ENCODE measurements around the gene LYST.

The LYST gene

GRCh38 chr1:235883261-235883927 is 16.7 kb upstream of the LYST start:
- peak; percentile 71 for DNase-seq

DNA sequence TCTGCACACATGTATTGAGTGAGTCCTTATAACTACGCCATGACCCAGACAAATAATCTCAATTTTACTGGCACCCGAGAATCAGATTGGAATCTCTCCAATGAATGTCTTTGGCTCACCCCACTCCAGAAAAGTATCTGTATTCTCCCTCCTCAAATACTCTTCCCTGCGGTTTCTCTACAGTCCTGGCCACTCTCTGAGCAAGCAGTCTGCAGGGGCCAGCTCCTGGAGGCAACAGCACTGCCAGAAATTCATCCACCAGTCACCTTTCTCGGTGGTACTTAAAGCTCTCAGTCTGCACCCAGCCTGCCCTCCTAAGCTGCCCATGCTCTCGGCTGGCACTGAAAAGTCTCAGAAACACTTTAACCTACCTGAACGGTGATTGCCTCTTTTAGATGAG is 16.1 kb upstream of the LYST start:
- DNase-seq = no peak

DNA sequence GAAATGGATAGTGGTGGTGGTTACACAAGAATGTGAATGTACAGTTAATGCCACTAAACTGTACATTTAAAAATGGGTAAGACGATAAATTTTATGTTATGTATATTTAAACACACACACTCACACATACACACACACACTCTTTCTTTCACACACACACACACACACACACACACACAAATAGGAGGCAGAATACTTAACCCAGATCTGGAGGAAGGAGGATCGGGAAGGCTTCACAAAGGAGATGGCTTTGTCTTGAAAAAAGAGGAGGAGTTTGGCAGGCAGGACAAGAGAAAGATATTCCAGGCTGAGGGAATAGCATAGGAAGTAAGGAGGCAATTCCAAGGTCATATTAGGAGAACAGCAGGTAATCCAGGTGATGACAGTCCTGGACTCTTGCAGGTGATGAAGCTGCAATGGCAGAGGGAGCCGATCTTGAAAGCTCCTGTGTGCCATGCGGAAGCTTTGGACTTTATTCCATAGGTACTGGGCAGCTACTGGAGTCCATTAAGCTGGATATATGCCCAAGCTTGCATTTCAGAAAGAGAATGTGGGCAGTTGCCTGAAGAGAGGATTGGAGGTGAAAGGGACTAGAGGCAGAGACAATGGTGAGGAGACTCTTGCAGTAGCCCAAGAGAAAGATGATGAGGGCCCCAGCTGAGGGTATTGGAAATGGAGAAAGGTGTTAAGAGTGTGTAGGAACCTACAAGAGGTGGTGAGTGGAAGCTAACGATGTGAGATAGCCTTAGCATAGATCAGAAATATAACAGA is 15.4 kb upstream of the LYST start:
- DNase-seq = no peak

- peak; percentile 76 for DNase-seq
Measured at GRCh38 chr1:235878082-235878811, 11.5 kb upstream of the LYST start.

DNA sequence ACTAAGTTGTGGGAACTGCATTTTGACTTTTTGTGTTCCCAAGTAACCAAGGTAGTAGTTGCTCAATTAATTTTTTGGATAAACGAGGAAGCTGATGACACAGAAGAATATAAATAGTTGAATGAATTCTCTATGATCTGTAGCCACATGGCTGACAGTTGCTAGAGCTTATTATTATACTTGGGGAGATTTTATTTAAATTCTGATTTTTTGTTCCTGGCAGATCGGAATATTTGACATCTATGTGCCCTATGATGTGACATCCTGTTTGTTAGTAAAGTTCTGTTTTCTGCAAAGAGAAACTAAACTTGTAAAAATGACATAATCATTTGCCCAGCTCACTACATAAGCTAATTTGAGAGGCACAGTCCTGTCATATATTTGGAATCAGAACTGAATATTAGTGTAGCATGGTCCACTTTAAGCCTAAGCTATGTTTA is 9.7 kb upstream of the LYST start:
- no peak for DNase-seq

GRCh38 chr1:235875036-235875597 is 8.4 kb upstream of the LYST start:
- DNase-seq = no peak

GRCh38 chr1:235874261-235874660 is 7.6 kb upstream of the LYST start:
- DNase-seq = no peak

GRCh38 chr1:235873571-235873970 is 6.9 kb upstream of the LYST start:
- DNase-seq = no peak

DNA sequence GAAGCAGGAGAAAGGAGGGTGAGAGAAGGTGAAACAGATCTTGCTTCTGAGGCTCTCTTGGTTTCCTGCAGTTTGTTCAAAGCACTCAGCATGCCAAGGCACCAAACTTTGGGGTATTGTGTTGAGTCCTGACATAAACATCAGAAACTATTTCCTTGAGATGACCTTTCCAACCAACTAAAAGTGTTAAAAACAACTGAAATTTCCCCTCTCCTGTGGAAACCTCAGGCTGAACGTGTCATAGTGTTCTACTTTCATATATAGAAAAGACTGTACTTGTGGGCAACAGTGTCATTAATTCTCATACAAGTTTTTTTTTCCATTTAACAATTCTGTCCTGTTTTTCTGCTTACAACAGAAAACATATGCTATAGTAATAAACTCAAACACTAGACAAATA is 6.3 kb upstream of the LYST start:
- no peak for DNase-seq

GRCh38 chr1:235872270-235872669 is 5.6 kb upstream of the LYST start:
- no peak for DNase-seq

DNA sequence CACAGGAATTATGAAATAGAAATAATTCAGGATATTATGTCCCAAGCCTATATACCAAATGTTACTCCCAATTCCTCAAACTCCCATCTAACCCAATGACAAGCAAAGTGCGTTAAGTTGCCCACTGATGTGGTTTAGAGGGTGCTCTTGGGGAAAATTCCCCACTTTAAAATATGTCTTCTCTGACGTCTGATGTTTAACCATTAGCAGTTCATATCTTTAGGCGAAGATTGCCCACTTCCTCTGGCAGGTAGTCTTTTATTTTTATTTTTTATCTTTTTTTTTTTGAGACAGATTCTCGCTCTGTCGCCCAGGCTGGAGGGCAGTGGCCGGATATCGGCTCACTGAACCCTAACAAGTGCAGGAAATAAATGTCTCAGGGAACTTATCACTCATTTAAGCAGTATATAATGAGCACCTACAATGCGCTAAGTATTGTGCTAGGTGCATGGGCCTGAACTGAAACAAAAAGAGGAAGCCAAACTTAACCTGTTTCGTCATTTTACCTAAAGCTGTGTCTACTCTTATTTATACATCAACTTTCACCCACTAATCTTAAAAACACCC is 1.3 kb upstream of the LYST start:
- no peak for DNase-seq

DNA sequence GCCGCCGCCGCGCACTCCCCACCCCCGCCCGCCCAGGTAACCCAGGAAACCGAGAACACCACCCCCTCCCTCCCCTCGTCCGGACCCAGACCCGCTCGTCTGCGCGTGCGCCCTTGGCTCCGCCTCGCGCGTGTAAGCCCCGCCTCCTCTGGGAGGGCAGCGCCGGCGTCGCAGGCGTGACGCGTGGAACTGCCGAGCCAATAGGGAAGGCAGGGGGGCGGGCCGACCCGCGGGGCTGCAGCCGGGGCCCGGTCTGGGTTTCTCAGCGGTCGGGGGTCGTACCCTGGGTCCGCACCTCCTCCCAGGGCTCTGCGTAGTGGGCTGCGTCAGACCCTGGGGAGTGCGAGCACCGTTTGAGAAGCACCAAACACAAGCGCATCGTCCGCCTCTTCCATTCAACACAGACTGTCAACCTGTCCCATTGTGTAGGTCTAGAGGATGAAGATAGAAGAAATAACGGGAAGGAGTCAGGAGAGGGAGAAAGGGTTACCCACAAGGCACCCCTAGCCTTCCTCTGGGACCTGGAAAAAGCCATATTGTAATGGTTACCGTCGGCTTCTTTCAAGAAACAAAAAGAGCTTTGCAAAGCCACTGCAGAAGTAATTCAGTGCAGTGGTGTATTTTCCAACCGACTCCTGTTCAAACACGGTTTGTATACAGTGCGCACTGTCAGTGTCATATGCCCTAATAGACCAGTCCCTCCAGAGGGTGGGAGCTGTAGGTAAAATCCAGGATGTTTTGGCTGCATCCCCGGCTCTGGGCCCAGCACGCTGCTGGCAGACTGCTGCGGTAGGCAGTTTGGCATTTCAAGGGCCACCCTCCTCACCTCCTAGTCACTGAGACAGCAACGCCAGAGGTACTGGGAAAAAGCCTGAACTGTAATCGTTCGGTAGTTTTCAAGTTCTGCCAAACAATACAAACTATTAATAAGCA is 473 bp upstream of the LYST start:
- peak; percentile 85 for DNase-seq

- DNase-seq = no peak
Measured at GRCh38 chr1:235865565-235866204, 1.0 kb downstream of the LYST start.

DNA sequence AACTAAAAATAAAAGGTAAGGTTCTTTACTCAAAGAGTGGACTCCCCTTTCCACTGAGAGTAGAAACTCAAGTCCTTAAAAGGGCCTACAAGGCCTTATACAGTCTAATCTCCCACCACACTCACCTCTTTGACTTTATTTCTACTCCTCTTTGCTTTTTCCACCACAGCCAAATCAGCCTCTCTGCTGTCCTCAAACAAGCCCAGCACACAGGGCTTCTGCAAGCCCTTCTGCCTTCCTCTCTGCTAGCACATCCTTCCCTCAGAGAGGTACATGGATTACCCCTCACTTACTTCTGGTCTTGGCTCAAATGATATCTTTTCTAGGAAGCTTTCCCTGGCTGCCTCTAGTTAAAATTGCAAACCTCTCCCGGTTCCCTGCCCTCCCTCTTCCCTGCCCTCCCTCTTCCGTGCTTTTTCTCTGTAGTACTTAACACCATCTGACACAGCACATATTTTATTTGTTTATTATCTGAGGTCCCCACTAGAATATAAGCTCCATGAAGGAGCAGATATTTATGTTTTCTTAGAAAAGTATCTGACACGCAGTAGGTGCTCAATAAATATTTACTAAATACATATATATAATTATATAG is 1.7 kb downstream of the LYST start:
- DNase-seq = no peak

DNA sequence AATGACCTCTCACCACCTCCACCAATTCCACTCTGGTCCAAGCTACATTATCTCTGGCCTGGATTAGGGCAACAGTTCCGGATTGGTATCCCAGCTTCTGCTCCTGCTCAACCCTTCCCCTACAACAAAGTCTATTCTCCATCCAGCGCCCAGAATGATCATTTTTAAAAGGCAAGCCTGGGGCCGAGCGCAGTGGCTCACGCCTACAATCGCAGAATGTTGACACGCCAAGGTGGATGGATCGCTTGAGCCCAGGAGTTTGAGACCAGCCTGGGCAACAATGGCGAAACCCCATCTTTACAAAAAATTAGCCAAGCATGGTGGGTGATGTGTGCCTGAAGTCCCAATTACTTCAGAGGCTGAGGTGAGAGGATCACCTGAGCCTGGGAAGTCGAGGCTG is 2.2 kb downstream of the LYST start:
- no peak for DNase-seq

- DNase-seq = no peak
Measured at GRCh38 chr1:235863699-235864093, 3.0 kb downstream of the LYST start.

GRCh38 chr1:235861857-235862256 is 4.8 kb downstream of the LYST start:
- DNase-seq = no peak

DNA sequence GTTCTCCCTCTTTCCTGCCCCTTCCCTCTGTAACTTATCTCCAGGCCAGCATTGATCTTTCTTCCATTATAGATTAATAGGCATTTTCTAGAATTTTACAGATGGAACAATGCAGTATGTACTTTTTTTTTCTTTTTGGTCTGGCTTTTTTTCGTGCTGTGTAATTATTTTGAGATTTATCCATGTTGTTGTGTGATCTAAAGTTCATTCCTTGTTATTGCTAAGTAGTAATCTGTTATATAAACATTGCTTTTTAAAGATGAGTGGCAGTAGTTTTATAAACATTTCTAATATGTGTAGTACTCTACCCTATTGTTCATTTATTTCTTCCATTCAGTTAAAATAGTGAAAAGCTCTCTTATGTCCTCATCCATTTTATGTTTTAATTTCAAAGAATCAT is 5.9 kb downstream of the LYST start:
- DNase-seq = no peak

- DNase-seq = no peak
Measured at GRCh38 chr1:235859789-235860188, 6.9 kb downstream of the LYST start.

- no peak for DNase-seq
Measured at GRCh38 chr1:235858766-235859165, 7.9 kb downstream of the LYST start.

- DNase-seq = no peak
Measured at GRCh38 chr1:235857756-235858155, 8.9 kb downstream of the LYST start.
